IMR-90 (cell line): ENCODE results near the gene SRXN1. TPM values are rescaled to one million over a fixed set of nuclear protein-coding genes. Genes with fewer than 3 reads are reported as not detected.

ENCODE experiments used
- ATAC-seq: fragments of 200-7000 bp; cut with Tn5 transposase; 2 replicates; pipeline ENCODE4 v1.9.1; 2020; ENCODE audit warnings: low read depth, mild to moderate bottlenecking, moderate library complexity
- BruUV-seq: library from RNA; stranded (reverse); fragments of 400-500 nt; replicated peaks from 2 replicates; lab custom pipeline; 2021; lab: Mats Ljungman, UMichigan
- CTCF ChIA-PET: fragments of 300-600 bp; formaldehyde crosslinking; extraction: SDS; loops from one replicate; lab custom pipeline; 2021; ENCODE audit warnings: antibody characterized with exemption; lab: Yijun Ruan, JAX
- POLR2A ChIA-PET: fragments of 300-600 bp; sonication (Branson Sonifier 250); formaldehyde crosslinking; loops from one replicate; lab custom pipeline; 2022; ENCODE audit warnings: antibody characterized with exemption; ENCODE audit not compliant: unreplicated experiment; lab: Charles Lee
- DNase-seq: peaks from one replicate; pipeline ENCODE4 v3.0.0; 2013
- H2AFZ ChIP-seq: replicated peaks from 2 replicates; pipeline ENCODE3; 2013; ENCODE audit warnings: low read length, mild to moderate bottlenecking; ENCODE audit not compliant: poor library complexity
- H2AK5ac ChIP-seq: 2 replicates; pipeline ENCODE4 v1.6.1; 2013; ENCODE audit warnings: low read depth, low read length, inconsistent platforms
- H2AK9ac ChIP-seq: replicated peaks from 2 replicates; pipeline ENCODE3; 2013; ENCODE audit warnings: mild to moderate bottlenecking, low read depth, low read length, moderate library complexity; ENCODE audit not compliant: poor library complexity
- H2BK120ac ChIP-seq: 2 replicates; pipeline ENCODE4 v1.6.1; 2013; ENCODE audit warnings: low read depth, low read length, inconsistent platforms
- H2BK15ac ChIP-seq: 3 replicates; pipeline ENCODE4 v1.6.1; 2013; ENCODE audit warnings: low read depth, low read length, inconsistent platforms
- H2BK20ac ChIP-seq: 2 replicates; pipeline ENCODE4 v1.6.1; 2013; ENCODE audit warnings: low read depth, mild to moderate bottlenecking, inconsistent platforms, low read length, moderate library complexity
- H2BK5ac ChIP-seq: 2 replicates; pipeline ENCODE4 v1.6.1; 2013; ENCODE audit warnings: mild to moderate bottlenecking, low read depth, low read length, inconsistent platforms; ENCODE audit not compliant: poor library complexity, severe bottlenecking
- H3K14ac ChIP-seq: replicated peaks from 2 replicates; pipeline ENCODE4 v1.6.1; 2013; ENCODE audit warnings: low read depth, low read length, inconsistent platforms
- H3K18ac ChIP-seq: 2 replicates; pipeline ENCODE4 v1.6.1; 2013; ENCODE audit warnings: low read depth, low read length, control low read depth
- H3K23ac ChIP-seq: 2 replicates; pipeline ENCODE4 v1.6.1; 2013; ENCODE audit warnings: low read depth, low read length, inconsistent platforms
- H3K27ac ChIP-seq: 2 replicates; pipeline ENCODE4 v1.5.1; 2013; ENCODE audit warnings: mild to moderate bottlenecking, control low read depth, low read length; ENCODE audit not compliant: insufficient read depth
- H3K27me3 ChIP-seq: 2 replicates; pipeline ENCODE4 v1.6.1; 2013; ENCODE audit warnings: low read length; ENCODE audit not compliant: control insufficient read depth, insufficient read depth
- H3K36me3 ChIP-seq: 2 replicates; pipeline ENCODE4 v1.6.1; 2013; ENCODE audit warnings: low read length, mixed read lengths; ENCODE audit not compliant: control insufficient read depth, insufficient read depth
- H3K4ac ChIP-seq: 2 replicates; pipeline ENCODE4 v1.6.1; 2013; ENCODE audit warnings: low read depth, low read length, inconsistent platforms
- H3K4me1 ChIP-seq: 2 replicates; pipeline ENCODE4 v1.6.1; 2013; ENCODE audit warnings: low read length, mixed read lengths; ENCODE audit not compliant: control insufficient read depth, insufficient read depth
- H3K4me2 ChIP-seq: 2 replicates; pipeline ENCODE4 v1.6.1; 2013; ENCODE audit warnings: low read depth, mild to moderate bottlenecking, control low read depth, low read length, moderate library complexity
- H3K4me3 ChIP-seq: 2 replicates; pipeline ENCODE4 v1.5.1; 2013; ENCODE audit warnings: low read depth, mild to moderate bottlenecking, control low read depth, low read length, moderate library complexity; ENCODE audit not compliant: insufficient read depth
- H3K56ac ChIP-seq: 2 replicates; pipeline ENCODE4 v1.6.1; 2013; ENCODE audit warnings: low read length, inconsistent platforms; ENCODE audit not compliant: insufficient read depth; ENCODE audit errors: extremely low read depth
- H3K79me1 ChIP-seq, 2 experiments: 2 replicates each; pipeline ENCODE4 v1.6.1; 2013; ENCODE audit warnings: low read length in 2 of 2, inconsistent platforms in 1 of 2, low read depth in 1 of 2
- H3K9ac ChIP-seq: 2 replicates; pipeline ENCODE4 v1.6.1; 2013; ENCODE audit warnings: low read depth, low read length, control low read depth
- H3K9me1 ChIP-seq: 2 replicates; pipeline ENCODE4 v1.6.1; 2013; ENCODE audit warnings: low read length, inconsistent platforms; ENCODE audit not compliant: insufficient read depth
- H3K9me3 ChIP-seq: 2 replicates; pipeline ENCODE4 v1.6.1; 2013; ENCODE audit warnings: low read length; ENCODE audit not compliant: control insufficient read depth, insufficient read depth
- H4K20me1 ChIP-seq: 2 replicates; pipeline ENCODE4 v1.6.1; 2013; ENCODE audit warnings: low read length, inconsistent platforms; ENCODE audit not compliant: insufficient read depth
- H4K5ac ChIP-seq: 2 replicates; pipeline ENCODE4 v1.6.1; 2013; ENCODE audit warnings: mild to moderate bottlenecking, low read depth, low read length, control low read depth
- H4K8ac ChIP-seq, 2 experiments: 2 replicates each; pipeline ENCODE4 v1.6.1; 2013; ENCODE audit warnings: low read depth in 2 of 2, low read length in 2 of 2, control low read depth in 1 of 2, inconsistent platforms in 1 of 2
- H4K91ac ChIP-seq: 2 replicates; pipeline ENCODE4 v1.6.1; 2013; ENCODE audit warnings: low read depth, low read length, inconsistent platforms; ENCODE audit not compliant: insufficient read depth
- BHLHE40 ChIP-seq: fragments of 150-350 bp; IDR thresholded peaks from 2 replicates; pipeline ENCODE4 v1.6.1; 2016; ENCODE audit warnings: mild to moderate bottlenecking, low read depth, low read length
- CEBPB ChIP-seq: IDR thresholded peaks from 2 replicates; pipeline ENCODE4 v1.6.1; 2012; ENCODE audit warnings: low read depth, low read length, improper control_type of control experiment
- CHD1 ChIP-seq: IDR thresholded peaks from 2 replicates; pipeline ENCODE4 v1.6.1; 2012; ENCODE audit warnings: low read depth, low read length, improper control_type of control experiment
- CTCF ChIP-seq: conservative IDR thresholded peaks from 2 replicates; pipeline ENCODE4 v1.5.1; 2012; ENCODE audit warnings: mild to moderate bottlenecking, low read depth, low read length, improper control_type of control experiment
- ELK1 ChIP-seq: fragments of 150-350 bp; IDR thresholded peaks from 2 replicates; pipeline ENCODE4 v1.6.1; 2016; ENCODE audit warnings: low read depth, mild to moderate bottlenecking, low read length, moderate library complexity, borderline replicate concordance
- FOS ChIP-seq: fragments of 150-350 bp; IDR thresholded peaks from 2 replicates; pipeline ENCODE4 v1.6.1; 2016; ENCODE audit warnings: low read depth, low read length
- MAFK ChIP-seq: IDR thresholded peaks from 2 replicates; pipeline ENCODE4 v1.6.1; 2012; ENCODE audit warnings: low read depth, low read length, improper control_type of control experiment
- MAZ ChIP-seq: IDR thresholded peaks from 2 replicates; pipeline ENCODE4 v1.6.1; 2012; ENCODE audit warnings: low read depth, mild to moderate bottlenecking, low read length, improper control_type of control experiment, moderate library complexity, borderline replicate concordance
- MXI1 ChIP-seq: IDR thresholded peaks from 2 replicates; pipeline ENCODE4 v1.6.1; 2012; ENCODE audit warnings: low read depth, mild to moderate bottlenecking, low read length, moderate library complexity, borderline replicate concordance
- NFE2L2 ChIP-seq: fragments of 150-350 bp; IDR thresholded peaks from 2 replicates; pipeline ENCODE4 v1.6.1; 2016; ENCODE audit warnings: low read depth, mild to moderate bottlenecking, low read length
- POLR2A ChIP-seq: IDR thresholded peaks from 2 replicates; pipeline ENCODE4 v1.6.1; 2012; ENCODE audit warnings: mild to moderate bottlenecking, low read depth, low read length
- RAD21 ChIP-seq: IDR thresholded peaks from 2 replicates; pipeline ENCODE4 v1.6.1; 2012; ENCODE audit warnings: low read length, improper control_type of control experiment
- RCOR1 ChIP-seq: IDR thresholded peaks from 2 replicates; pipeline ENCODE4 v1.6.1; 2012; ENCODE audit warnings: mild to moderate bottlenecking, low read length, improper control_type of control experiment; ENCODE audit not compliant: insufficient replicate concordance
- RFX5 ChIP-seq: IDR thresholded peaks from 2 replicates; pipeline ENCODE4 v1.8.0; 2012; ENCODE audit warnings: low read depth, mild to moderate bottlenecking, low read length, moderate library complexity
- SMC3 ChIP-seq: fragments of 150-350 bp; IDR thresholded peaks from 2 replicates; pipeline ENCODE4 v1.6.1; 2016; ENCODE audit warnings: low read depth, mild to moderate bottlenecking, antibody characterized with exemption, low read length, moderate library complexity
- USF2 ChIP-seq: fragments of 150-350 bp; IDR thresholded peaks from 2 replicates; pipeline ENCODE4 v1.6.1; 2017; ENCODE audit warnings: mild to moderate bottlenecking, antibody characterized with exemption, low read length, low read depth
- WGBS, 2 experiments: methylation state at CpG; one replicate each; pipeline versions ENCODE4 v1.1.5 to v1.1.7; 2013; ENCODE audit warnings: missing lambda C conversion rate in 2 of 2; ENCODE audit not compliant: insufficient read length in 1 of 2; ENCODE audit errors: extremely low coverage in 2 of 2; 5-methylcytosine and 5-hydroxymethylcytosine counted together
- dilution Hi-C: fragments of 300-500 bp; cut with HindIII; formaldehyde crosslinking; loops from one replicate; pipeline ENCODE4 v1.14.3; 2018; ENCODE audit warnings: low sequenced_read_pairs; ENCODE audit not compliant: unreplicated experiment
- in situ Hi-C: fragments of 300-500 bp; cut with MboI; formaldehyde crosslinking; loops from 3 replicates; pipeline ENCODE4 v1.14.3; 2019; ENCODE audit warnings: low sequenced_read_pairs, inconsistent platforms, mixed read lengths
- intact Hi-C: fragments of 100-400 bp; cut with micrococcal nuclease; formaldehyde crosslinking; loops from 2 replicates; pipeline ENCODE4 v1.10.0; 2022
- polyA plus RNA-seq, 3 experiments: library from polyadenylated mRNA; depleted of rRNA; stranded (reverse); fragments of >200 nt; gene quantifications; 2 replicates each; pipeline ENCODE4 v1.2.3, GENCODE V29; 2012; ENCODE audit warnings: low replicate concordance in 1 of 3
- total RNA-seq: library from RNA; depleted of rRNA; stranded (reverse); fragments of >200 nt; gene quantifications from 2 replicates; pipeline ENCODE4 v1.2.3, GENCODE V29; 2012

Gene SRXN1
- total and polyA plus RNA-seq, 2 of the 4 experiments (the other 2 are of a cell fraction), result 51.2 to 71.2 TPM

DNA sequence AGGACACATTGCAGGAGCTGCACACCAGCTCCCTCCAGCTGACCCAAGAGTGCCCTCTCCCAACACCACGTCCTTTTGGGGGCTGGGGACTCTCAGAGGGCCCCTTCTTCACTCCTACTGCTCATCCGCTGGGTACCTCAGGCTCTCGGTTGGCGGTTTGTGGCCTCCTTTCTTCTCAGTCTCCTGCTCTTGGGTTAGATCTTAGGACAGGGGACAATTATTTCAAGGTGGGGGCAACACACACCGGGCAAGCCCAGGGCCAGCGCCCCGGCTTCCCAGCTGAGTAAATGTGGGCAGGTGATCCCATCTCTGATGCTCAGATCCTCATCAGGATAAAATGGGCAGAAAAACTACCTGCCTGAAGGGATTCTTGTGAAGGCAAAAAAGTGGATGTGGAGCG is 44.0 kb downstream of the SRXN1 start:
- ChIA-PET CTCF (no interaction called here), POLR2A (no interaction called here)
- Histone ChIP-seq H2BK15ac (no peak overlapping the region), H4K8ac (no peak overlapping the region), H3K4me3 (no peak overlapping the region), H3K36me3 (no peaks in the 10 kb centered on the region), H2BK120ac (no peak overlapping the region), H3K9me3 (0 out of 2 replicates have a peak, but pooled peaks cover 1% of the 10 kb centered on the region), H3K27ac (no peak overlapping the region), H3K4me2 (no peak overlapping the region), H3K18ac (no peak overlapping the region), H4K20me1 (no peaks in the 10 kb centered on the region; the same call in 1 of the 2 replicates), H3K9ac (no peak overlapping the region), H2AK9ac (no peak overlapping the region), H2BK5ac (no peak overlapping the region), H2AFZ (no peak overlapping the region), H3K9me1 (no peaks in the 10 kb centered on the region), H4K5ac (no peak overlapping the region), H2AK5ac (no peak overlapping the region), H3K4ac (no peak overlapping the region), H3K56ac (no peak overlapping the region), H3K4me1 (no peaks in the 10 kb centered on the region), H3K79me1 (no peaks in the 10 kb centered on the region), H2BK20ac (no peak overlapping the region), H4K91ac (no peak overlapping the region), H3K27me3 (peaks cover 78% of the 10 kb centered on the region), H3K14ac (no peak overlapping the region), H3K23ac (no peak overlapping the region)
- no TSS peak for BruUV-seq
- TF ChIP-seq MXI1 (no peak), MAFK (no peak), CTCF (no peak), FOS (no peak), SMC3 (no peak), BHLHE40 (no peak), ELK1 (no peak), CHD1 (no peak), RFX5 (no peak), CEBPB (no peak), RAD21 (no peak), RCOR1 (no peak), POLR2A (no peak), USF2 (no peak), NFE2L2 (no peak), MAZ (no peak)
- ATAC-seq (no peak), DNase-seq (no peak)
- in situ Hi-C loops, result no loop called here
- intact Hi-C loops, result no loop called here
- dilution Hi-C loops, result no loop called here
- no CpG with 5 or more reads among the region's 8 CpGs for WGBS, 2 experiments
